ENCODE data around the gene CAPRIN2.

- no peak for TF ChIP-seq CTCF (conservative IDR thresholded peaks at IDR 0.05 in 1 of 2, IDR thresholded peaks at IDR 0.05 in 1 of 2; ENCODE audit: low read depth in 1 of 2, low read length in 2 of 2)
- TF ChIP-seq EZH2 (IDR thresholded peaks at IDR 0.05; ENCODE audit: low read length, missing control alignments) = no peak
Measured at GRCh38 chr12:30774599-30774998, 19.8 kb upstream of the CAPRIN2 start.
